GM12892 (cell line): Measurements from ENCODE around the gene OR2C3.

ENCODE experiments used
- POLR2A ChIP-seq: IDR thresholded peaks from 2 replicates; pipeline ENCODE4 v1.6.1; 2011; ENCODE audit warnings: low read depth, low read length, control low read depth
- POLR2AphosphoS5 ChIP-seq: IDR thresholded peaks from 2 replicates; pipeline ENCODE4 v1.6.1; 2011; ENCODE audit warnings: low read depth, low read length, control low read depth
- TAF1 ChIP-seq: IDR thresholded peaks from 2 replicates; pipeline ENCODE4 v1.6.1; 2011; ENCODE audit warnings: low read depth, mild to moderate bottlenecking, control low read depth, low read length, borderline replicate concordance

DNA sequence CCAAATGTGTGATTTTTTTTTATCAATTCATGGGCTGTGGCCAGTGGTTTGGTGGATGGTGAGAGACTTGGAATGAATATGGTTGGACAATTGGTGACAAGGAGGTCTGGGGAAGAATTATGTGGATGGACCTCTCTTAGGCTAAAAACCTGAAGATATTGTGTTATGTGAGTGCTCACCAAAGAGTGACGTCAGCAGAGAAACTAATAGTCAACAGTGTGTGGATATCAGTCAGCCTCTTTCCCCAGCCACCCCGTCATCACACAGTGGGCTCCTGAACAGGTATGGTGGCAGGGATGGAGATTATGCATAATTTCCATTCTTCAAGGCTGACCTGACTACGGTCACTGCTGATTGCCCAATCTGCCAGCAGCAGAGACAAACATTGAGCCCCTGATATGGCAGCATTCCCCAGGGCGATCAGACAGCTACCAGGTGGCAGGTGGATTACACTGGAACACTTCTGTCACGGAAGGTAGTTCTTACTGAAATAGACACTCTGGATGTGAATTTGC lies 42.8 kb upstream of the OR2C3 start:
- TF ChIP-seq TAF1 (no peak), POLR2A (no peak), POLR2AphosphoS5 (no peak)
